NCI-H526 (cell line): ENCODE measurements around the gene ISX.

Experiments
- DNase-seq, 2 experiments: peaks; one replicate each; lab custom pipeline; 2025; lab: John Stamatoyannopoulos, UW

Gene ISX

DNA sequence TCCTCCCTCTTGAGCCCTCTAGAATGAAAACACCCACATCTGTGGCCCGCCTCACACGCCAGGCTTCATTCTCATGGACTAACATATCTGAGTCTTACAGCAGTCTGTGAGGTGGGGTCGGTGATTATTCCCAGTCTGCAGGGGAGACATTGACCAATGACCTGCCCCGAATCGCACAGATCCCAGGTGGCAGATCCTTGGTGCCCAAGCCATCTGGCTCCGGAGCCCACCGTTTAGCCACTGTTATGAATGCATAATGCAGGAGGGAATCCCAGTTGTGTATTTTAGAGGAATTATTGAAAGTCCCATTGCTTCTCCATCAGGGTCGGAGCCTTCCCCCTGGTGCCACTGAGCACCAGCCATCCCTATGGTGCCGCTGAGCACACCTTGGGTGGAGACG is 47.4 kb downstream of the ISX start:
- DNase-seq = no peak

DNA sequence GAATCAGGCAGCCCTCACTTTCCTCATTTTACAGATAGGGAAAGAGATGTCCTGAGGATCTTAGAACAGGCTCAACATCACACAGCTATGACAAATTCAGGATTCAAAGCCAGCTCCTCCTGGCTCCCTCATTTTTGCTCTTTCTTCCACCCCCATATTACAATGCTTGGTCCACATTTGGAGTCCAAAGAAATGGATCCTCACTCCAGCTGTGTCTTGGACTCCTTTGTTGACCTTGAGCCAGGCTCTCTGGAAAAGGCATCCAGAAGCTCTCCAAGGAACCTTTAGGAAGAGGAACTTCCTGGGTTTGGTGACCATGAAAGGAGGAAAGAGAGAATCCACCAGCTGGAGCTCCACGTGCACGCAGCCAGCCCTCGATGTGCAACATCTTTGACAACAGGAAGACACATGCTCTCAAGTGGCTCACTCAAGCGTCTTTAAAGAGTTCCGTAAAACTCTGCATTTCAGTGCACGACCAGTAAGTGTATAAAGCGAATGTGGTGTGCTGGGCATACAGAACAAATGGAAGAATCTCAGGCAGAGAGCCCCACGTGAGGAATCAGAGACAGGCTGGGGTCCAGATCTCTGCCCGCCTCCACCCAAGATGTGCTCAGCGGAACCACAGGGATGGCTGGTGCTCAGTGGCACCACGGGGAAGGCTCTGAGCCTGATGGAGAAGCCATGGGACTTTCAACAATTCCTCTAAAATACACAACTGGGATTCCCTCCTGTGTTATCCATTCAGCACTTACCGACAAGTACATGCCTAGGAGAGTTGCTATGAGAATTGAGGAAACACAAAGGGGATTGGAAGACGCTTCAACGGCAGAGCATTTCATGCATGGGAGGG is 48.4 kb downstream of the ISX start:
- DNase-seq = no peak

- DNase-seq = no peak
These were observed 49.6 kb downstream of the ISX start for GRCh38 chr22:35115515-35115914.

DNA sequence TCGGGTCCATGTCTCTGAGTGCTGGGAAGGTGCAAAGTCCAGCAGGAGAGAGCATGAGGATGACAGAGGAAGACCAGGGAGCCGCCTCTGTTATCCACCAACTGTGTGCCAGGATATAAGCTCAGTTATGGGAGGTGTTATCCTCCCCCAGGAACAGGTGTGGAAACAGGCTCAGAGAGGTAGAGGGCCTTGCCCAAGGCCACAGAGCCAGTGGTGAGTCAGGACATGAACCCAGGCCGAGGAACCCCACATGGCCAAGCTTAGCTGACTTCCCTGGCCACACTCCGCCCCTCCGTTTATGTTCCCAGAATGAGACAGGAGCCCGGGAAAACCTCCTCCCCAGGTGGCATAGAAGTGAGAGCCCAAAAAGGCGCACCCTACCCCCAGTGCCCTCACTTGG is 50.3 kb downstream of the ISX start:
- no peak for DNase-seq

GRCh38 chr22:35116817-35117216 is 50.9 kb downstream of the ISX start:
- no peak for DNase-seq

DNA sequence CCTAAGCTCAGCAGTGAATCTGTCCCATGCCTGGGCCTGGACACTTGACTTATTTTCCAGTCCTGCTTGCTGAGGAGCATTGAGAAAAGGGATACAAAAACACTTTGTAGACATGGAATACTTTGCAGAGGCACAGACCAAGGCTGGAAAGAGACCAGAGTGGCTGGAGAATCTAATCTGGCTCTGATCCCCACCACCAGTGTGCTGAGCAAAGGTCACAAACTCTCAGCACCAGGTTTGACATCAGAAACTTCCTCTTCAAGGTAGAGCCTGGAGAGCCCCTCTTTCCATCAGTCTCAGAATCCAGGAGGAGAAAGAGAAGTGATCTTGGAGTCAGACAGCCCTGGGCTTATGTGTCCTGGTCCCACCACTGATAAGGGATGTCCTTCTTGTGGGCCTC is 53.5 kb downstream of the ISX start:
- no peak for DNase-seq

DNA sequence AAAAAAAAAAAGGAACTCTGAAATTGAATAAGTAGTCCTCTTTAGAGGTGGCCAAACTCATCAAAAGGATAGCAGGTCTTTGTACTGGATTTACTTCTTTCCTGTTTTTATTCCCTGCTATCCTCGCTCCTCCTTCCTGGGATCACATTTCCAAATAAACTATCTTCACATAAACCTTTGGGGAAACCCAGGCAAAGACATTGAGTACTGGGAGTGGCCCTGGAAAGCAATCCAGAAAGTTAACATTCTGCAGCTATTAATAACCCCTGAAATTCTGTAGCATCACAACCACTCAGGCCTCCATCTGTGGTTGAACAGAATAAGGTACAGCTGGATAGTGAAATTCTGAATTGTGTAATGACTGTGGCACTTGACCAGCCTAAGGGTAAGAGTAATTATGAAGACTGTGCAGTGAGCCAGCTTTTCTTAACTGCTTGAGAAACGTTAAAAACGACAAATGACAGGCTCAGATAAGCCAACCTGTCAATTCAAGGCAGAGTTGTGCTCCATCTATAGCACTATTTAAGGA is 58.8 kb downstream of the ISX start:
- DNase-seq = no peak

GRCh38 chr22:35126993-35127392 is 61.0 kb downstream of the ISX start:
- DNase-seq = no peak

- no peak for DNase-seq
These were observed 62.7 kb downstream of the ISX start for GRCh38 chr22:35128637-35129036.

GRCh38 chr22:35131525-35132000 is 65.6 kb downstream of the ISX start:
- DNase-seq = no peak

DNA sequence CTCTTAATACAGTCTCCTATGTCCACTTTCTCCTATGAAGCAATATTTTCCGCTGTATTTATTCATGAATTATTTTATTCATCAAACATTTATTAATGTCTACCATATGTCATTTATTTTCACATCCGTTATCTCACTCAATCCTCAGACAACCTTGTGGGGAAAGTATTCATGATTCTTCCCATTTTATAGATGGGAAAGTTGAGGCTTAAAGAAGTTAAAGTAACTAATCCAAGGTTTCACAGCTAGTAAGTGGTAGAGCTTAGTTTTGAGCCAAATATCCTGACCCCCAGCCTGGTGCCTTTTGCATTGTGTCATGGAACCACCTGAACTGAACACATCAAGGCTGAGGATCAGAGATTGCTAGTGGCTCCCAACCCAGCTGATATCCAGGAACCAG is 66.6 kb downstream of the ISX start:
- DNase-seq = no peak

DNA sequence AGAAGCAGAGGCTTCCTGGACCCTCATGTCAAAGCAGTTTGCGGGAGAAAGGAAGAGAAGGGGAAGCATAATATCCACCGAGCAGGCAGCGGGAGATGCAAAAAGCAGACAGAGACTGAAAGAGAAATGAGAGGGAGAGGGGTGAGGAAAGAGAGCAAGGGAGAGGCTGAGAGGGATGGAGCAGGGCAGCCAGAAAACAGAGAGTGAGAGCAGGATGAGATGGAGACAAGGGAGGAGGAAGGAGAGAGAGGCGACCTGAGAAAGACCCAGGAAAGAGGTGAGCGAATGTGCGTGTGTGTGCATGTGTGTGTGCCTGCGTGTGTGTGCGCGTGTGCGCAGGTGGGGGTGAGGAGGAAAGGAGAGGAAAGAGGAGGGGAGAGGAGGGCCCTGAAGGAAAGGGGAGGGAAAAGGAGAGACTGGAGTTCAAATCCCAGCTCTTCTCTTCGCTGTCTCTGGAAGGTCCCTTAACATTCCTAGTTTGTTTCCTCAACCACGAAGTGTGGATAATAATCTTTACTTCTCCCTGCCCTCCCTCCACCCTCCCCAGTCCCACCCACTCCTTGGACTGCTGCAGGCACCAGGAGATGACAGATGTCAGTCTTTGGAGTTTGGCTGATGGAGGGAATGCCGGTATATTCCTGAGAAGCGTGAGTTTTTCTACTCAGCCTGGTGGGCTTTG is 67.9 kb downstream of the ISX start:
- DNase-seq = no peak

GRCh38 chr22:35134637-35135036 is 68.7 kb downstream of the ISX start:
- no peak for DNase-seq

GRCh38 chr22:35135165-35135564 is 69.2 kb downstream of the ISX start:
- no peak for DNase-seq
